Eye (tissue), 1 donor: ENCODE data around the gene WSCD2.

Experiments used
- DNase-seq: peaks from one replicate; pipeline ENCODE4 v3.0.0-alpha.2; 2015

The WSCD2 gene

GRCh38 chr12:108239378-108239777 is 110.3 kb downstream of the WSCD2 start:
- no peak for DNase-seq

GRCh38 chr12:108240027-108240785 is 111.1 kb downstream of the WSCD2 start:
- peak; percentile 8 for DNase-seq

- no peak for DNase-seq
Measured at GRCh38 chr12:108240928-108241327, 111.8 kb downstream of the WSCD2 start.

DNA sequence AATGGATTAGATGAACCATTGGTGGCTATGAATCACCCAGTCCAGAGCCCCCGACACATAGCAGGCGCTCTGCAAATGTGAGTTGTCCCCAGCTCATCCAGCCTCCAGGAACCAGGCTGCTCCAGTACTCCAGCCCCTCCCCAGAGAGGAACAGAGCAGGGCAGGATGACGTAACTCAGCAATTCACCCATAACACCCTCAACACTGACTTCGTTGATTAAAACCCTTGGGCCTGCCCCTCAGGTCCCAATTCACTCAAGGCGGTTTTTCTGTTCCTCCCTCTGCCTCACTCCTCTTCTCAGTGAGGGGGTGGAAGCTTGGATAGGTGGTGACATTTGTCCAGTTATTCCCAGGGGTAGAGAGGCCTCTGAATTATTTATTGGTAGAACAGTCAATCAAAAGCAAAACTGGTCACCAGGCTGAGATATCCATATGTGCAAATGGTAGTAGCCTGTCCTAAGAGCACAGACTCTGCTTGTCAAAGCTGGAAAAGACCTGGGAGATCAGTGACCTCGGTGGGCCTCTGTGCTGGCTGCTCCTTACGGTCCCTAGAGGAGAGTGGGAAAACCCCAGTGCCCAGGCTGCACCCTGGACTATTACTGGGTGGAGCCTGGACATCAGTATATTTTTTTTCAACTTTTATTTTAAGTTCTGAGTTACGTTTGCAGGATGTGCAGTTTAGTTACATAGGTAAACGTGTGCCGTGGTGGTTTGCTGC is 113.1 kb downstream of the WSCD2 start:
- peak; percentile 83 for DNase-seq

- DNase-seq = no peak
Measured at GRCh38 chr12:108247130-108247529, 118.0 kb downstream of the WSCD2 start.

- DNase-seq = no peak
Measured at GRCh38 chr12:108248011-108248410, 118.9 kb downstream of the WSCD2 start.

DNA sequence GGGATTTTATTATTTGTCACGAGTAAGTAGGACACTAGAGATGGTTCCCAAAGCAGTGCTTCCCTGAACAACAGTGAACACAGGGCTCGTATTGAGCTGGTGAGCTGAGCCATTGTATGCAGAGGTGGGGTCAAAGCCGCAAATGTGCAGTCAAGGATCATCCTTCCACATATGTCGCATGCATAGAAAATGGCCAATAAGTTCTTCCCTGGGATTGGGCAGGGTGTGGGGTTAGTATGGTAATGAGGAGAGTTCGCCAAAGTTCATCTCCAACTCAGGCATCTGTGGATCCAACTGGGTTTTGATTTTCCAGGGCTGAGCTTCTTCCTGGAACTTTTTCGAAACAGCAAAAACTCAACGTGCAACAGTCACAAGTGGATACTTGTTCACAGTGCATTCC is 123.4 kb downstream of the WSCD2 start:
- no peak for DNase-seq

DNA sequence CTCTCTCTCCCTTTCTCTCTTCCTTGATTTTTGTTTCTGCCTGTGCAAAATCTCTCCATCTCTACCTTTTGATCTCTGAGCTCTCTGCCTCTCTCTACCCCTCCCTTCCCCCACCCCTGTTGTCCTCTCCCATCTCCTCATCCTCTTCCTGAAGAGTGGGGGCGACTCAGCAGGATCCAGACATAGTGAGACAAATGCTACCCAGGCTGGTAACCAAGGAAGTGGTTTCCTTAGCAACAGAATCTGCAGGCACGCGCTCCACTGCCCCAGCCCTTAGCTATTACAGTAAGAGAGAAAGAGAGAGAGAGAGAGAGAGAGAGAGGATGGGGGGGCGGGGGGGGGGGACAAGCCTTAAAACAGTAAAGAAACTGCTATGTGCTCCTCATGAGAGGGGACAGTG is 124.5 kb downstream of the WSCD2 start:
- peak; percentile 83 for DNase-seq

DNA sequence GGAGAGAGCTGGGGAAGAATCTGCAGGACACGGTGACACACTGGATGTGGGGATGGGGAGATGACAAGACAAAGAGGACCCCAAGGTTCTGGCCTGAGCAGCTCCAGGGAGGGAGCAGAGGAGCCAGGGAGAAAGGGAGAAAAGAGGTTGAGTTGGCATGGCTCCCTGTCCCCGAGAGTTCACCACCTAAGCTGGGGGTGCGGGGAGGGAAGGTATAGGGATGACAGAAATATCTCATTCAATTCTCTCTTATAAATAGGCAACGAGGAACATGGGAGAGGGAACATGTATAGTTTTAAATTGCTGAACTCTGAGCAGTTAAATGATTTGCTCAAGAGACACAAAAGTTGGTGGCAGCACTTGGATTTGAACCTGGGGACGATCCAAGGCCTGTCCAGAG is 124.9 kb downstream of the WSCD2 start:
- no peak for DNase-seq

- peak; percentile 55 for DNase-seq
Measured at GRCh38 chr12:108254517-108255251, 125.6 kb downstream of the WSCD2 start.

- DNase-seq = no peak
Measured at GRCh38 chr12:108255252-108255602, 126.1 kb downstream of the WSCD2 start.

- peak; percentile 71 for DNase-seq
Measured at GRCh38 chr12:108257004-108257403, 127.9 kb downstream of the WSCD2 start.

GRCh38 chr12:108257610-108258106 is 128.6 kb downstream of the WSCD2 start:
- peak; percentile 39 for DNase-seq

DNA sequence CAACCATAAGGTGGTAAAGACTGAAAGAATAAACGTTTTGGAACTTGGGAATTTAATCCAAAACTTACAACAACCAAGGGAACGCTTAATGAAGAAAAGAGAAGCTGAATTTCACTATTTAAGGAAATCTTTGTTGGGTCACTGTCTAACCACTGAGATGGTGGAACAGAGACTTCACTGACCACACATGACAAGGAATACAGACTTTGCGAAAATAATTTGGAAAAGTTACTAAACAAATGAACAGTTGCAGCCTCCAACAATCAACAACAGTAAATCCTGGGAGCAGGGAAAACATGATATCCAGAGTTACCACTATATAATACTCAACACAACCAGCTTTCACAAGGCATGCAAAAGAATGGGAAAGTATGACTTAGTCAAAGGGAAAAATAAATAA is 131.0 kb downstream of the WSCD2 start:
- no peak for DNase-seq

GRCh38 chr12:108260969-108261368 is 131.9 kb downstream of the WSCD2 start:
- DNase-seq = no peak

DNA sequence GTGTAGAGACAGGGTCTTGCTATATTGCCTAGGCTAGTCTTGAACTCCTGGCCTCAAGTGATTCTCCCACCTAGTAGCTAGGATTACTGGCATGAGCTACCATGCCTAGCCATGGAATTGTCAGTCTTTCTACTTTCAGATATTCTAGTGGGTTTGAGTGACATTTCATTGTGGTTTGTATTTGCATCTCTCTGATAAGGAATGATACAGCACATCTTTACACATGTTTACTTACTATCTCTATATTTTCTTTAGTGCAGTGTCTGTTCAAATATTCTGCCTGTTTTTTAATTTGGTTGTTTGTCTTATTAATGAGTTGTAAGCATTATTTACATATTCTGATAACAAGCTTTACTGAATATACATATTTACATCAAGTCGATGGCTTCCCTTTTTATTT is 136.4 kb downstream of the WSCD2 start:
- no peak for DNase-seq

- no peak for DNase-seq
Measured at GRCh38 chr12:108266131-108266530, 137.0 kb downstream of the WSCD2 start.

GRCh38 chr12:108267450-108267849 is 138.4 kb downstream of the WSCD2 start:
- DNase-seq = no peak

DNA sequence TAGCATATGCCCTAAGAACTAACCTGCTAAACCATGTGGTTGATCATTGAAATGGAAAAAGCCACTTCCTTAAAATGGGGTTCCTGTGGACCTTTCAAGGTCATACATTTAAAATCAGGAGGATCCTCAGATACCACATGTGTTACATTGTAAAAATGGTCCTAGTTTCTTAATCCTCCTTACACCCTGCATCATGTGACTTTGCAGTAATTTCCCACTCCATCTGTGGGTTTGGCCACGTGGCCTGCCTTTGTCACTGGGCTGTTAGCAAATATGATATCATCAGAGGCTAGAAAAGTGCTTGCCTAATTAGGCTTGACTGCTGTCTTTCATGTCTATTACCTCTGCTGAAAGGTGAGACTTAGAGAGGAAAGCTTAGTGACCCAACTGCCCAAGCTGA is 139.3 kb downstream of the WSCD2 start:
- DNase-seq = no peak

DNA sequence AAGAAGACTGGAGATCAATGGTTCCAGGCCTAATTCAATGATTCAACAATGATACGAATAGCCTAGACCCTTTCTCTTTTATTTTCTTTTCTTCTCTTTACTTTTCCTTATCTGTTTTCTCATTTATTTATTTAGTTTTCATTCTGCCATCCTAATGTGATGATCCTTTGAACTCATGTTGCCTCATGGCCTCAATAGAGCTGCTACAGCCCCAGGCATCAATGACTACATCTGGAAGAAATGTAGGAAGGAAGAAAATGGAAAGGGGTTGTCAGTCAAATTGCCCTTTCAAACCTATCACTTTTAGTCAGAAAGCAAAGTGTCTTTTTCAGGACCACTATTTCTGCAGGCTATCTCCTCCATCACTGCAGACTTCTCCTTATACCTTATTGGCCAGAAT is 140.1 kb downstream of the WSCD2 start:
- DNase-seq = no peak

- DNase-seq = no peak
Measured at GRCh38 chr12:108270035-108270848, 141.2 kb downstream of the WSCD2 start.

DNA sequence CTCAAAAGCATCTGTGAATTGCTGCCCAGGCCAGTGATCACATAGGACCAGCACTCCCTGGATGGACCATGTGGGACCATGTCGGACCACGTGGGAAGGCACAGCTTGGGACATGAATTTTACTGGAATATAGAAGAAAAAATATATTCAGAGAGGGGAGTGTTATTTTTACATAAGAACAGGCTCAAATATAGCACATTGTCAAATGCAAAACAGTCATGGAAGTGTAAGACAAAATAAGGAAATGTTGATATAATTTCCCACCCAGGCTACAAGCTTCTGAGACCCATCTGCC is 141.7 kb downstream of the WSCD2 start:
- DNase-seq = no peak
